Measurements from ENCODE around the gene LXN. TPM values are rescaled to one million over a fixed set of nuclear protein-coding genes. Genes with fewer than 3 reads are reported as not detected.

The LXN gene
- total RNA-seq, 1 experiment from 2014 or later: 4.6 TPM

- ATAC-seq (no peak), DNase-seq (ENCODE audit: low spot score) (no peak)
- Mint-ChIP-seq H3K36me3 (peaks cover 10% of the 10 kb centered on the region; the same call in 1 of the 2 replicates), H3K9me3 (peaks cover 4% of the 10 kb centered on the region; the same call in 1 of the 2 replicates), H3K27me3 (ENCODE audit: low read depth) (peaks cover 5% of the 10 kb centered on the region; the same call in 1 of the 2 replicates), H3K4me3 (no peak overlapping the region), H3K4me1 (peaks cover 6% of the 10 kb centered on the region), H3K27ac (no peak overlapping the region)
- CTCF ChIA-PET: no interaction called here
- POLR2A ChIA-PET: no interaction called here
- TF ChIP-seq ZNF425 (CRISPR knock-in tag; conservative IDR thresholded peaks at IDR 0.05) (no peak), TEAD1 (CRISPR knock-in tag; IDR thresholded peaks at IDR 0.05) (no peak), NFE2L1 (CRISPR knock-in tag; IDR thresholded peaks at IDR 0.05) (no peak), ESRRA (CRISPR knock-in tag; IDR thresholded peaks at IDR 0.05; ENCODE audit: borderline replicate concordance) (no peak), IRF1 (CRISPR knock-in tag; IDR thresholded peaks at IDR 0.05) (no peak), NR3C1 (CRISPR knock-in tag; conservative IDR thresholded peaks at IDR 0.05; ENCODE audit: low read depth) (no peak), TCF7 (CRISPR knock-in tag; IDR thresholded peaks at IDR 0.05; ENCODE audit: low read depth) (no peak), OVOL2 (CRISPR knock-in tag; IDR thresholded peaks at IDR 0.05; ENCODE audit: borderline replicate concordance) (no peak), ZBTB43 (CRISPR knock-in tag; IDR thresholded peaks at IDR 0.05) (no peak), RELA (CRISPR knock-in tag; IDR thresholded peaks at IDR 0.05; ENCODE audit: borderline replicate concordance) (no peak)
Measured at GRCh38 chr3:158642005-158642404, 30.4 kb downstream of the LXN start.

- POLR2A ChIA-PET: no interaction called here
- Mint-ChIP-seq H3K4me3 (no peak overlapping the region), H3K9me3 (peaks cover 4% of the 10 kb centered on the region; the same call in 1 of the 2 replicates), H3K27ac (no peak overlapping the region), H3K27me3 (ENCODE audit: low read depth) (peaks cover 5% of the 10 kb centered on the region; the same call in 1 of the 2 replicates), H3K4me1 (peaks cover 6% of the 10 kb centered on the region), H3K36me3 (no peaks in the 10 kb centered on the region)
- CTCF ChIA-PET: no interaction called here
- ATAC-seq: no peak
- DNase-seq (ENCODE audit: low spot score): no peak
- no peak for TF ChIP-seq ATF2 (CRISPR knock-in tag; IDR thresholded peaks at IDR 0.05; ENCODE audit: borderline replicate concordance, low read depth)
- TF ChIP-seq CREB1 (CRISPR knock-in tag; IDR thresholded peaks at IDR 0.05): no peak
- TF ChIP-seq GABPB1 (CRISPR knock-in tag; IDR thresholded peaks at IDR 0.05): no peak
- TF ChIP-seq ATF1 (CRISPR knock-in tag; IDR thresholded peaks at IDR 0.05): no peak
- no peak for TF ChIP-seq EMX1 (CRISPR knock-in tag; IDR thresholded peaks at IDR 0.05)
- no peak for TF ChIP-seq NFE2L1 (CRISPR knock-in tag; IDR thresholded peaks at IDR 0.05)
- no peak for TF ChIP-seq ZNF532 (CRISPR knock-in tag; IDR thresholded peaks at IDR 0.05; ENCODE audit: borderline replicate concordance)
- TF ChIP-seq FOXP4 (CRISPR knock-in tag; IDR thresholded peaks at IDR 0.05): no peak
- no peak for TF ChIP-seq MAX (CRISPR knock-in tag; IDR thresholded peaks at IDR 0.05)
- no peak for TF ChIP-seq JUN (CRISPR knock-in tag; IDR thresholded peaks at IDR 0.05)
- no peak for TF ChIP-seq MXD4 (CRISPR knock-in tag; IDR thresholded peaks at IDR 0.05; ENCODE audit: borderline replicate concordance)
- TF ChIP-seq ETV6 (CRISPR knock-in tag; IDR thresholded peaks at IDR 0.05): no peak
- no peak for TF ChIP-seq MLX (CRISPR knock-in tag; IDR thresholded peaks at IDR 0.05)
- no peak for TF ChIP-seq NFYB (CRISPR knock-in tag; conservative IDR thresholded peaks at IDR 0.05; ENCODE audit: low read depth)
- no peak for TF ChIP-seq NR1H2 (CRISPR knock-in tag; IDR thresholded peaks at IDR 0.05)
Measured at GRCh38 chr3:158640646-158641045, 31.8 kb downstream of the LXN start.

Data from WTC11 (cell line).